ENCODE data around the gene HOOK2. TPM values are rescaled to one million over a fixed set of nuclear protein-coding genes. Genes with fewer than 3 reads are reported as not detected.

HOOK2 gene
- total and polyA plus RNA-seq, 2 of the 13 experiments (the other 11 are each of a cell fraction or from before 2014, with no cell fraction given): 9.2 to 12.9 TPM

- no peak for TF ChIP-seq ZNF362 (CRISPR knock-in tag; IDR thresholded peaks at IDR 0.05; ENCODE audit: borderline replicate concordance)
- TF ChIP-seq HCFC1 (IDR thresholded peaks at IDR 0.05; ENCODE audit: low read depth, low read length): no peak
- no peak for TF ChIP-seq REL (CRISPR knock-in tag; conservative IDR thresholded peaks at IDR 0.05)
- TF ChIP-seq ZNF772 (CRISPR knock-in tag; IDR thresholded peaks at IDR 0.05): 0 out of 2 replicates have a peak, but pooled peaks have one; percentile 48
- TF ChIP-seq HMG20B (CRISPR knock-in tag; conservative IDR thresholded peaks at IDR 0.05): no peak
- TF ChIP-seq SIN3B (IDR thresholded peaks at IDR 0.05; ENCODE audit: low read length): no peak
- TF ChIP-seq ZNF10 (CRISPR knock-in tag; IDR thresholded peaks at IDR 0.05; ENCODE audit: borderline replicate concordance, low read depth): no peak
- no peak for TF ChIP-seq NFKB2 (CRISPR knock-in tag; IDR thresholded peaks at IDR 0.05; ENCODE audit: borderline replicate concordance)
- no peak for TF ChIP-seq MYNN (CRISPR knock-in tag; IDR thresholded peaks at IDR 0.05; ENCODE audit: low read depth)
- TF ChIP-seq RERE (CRISPR knock-in tag; IDR thresholded peaks at IDR 0.05; ENCODE audit: low read depth): no peak
- no peak for TF ChIP-seq ZNF331 (CRISPR knock-in tag; IDR thresholded peaks at IDR 0.05)
- peak; percentile 40; the same call in 1 of the 2 replicates for TF ChIP-seq GABPB1 (CRISPR knock-in tag; IDR thresholded peaks at IDR 0.05)
- TF ChIP-seq ARID5B (CRISPR knock-in tag; IDR thresholded peaks at IDR 0.05): peak; percentile 22; the same call in 1 of the 2 replicates
- TF ChIP-seq TP53 (CRISPR knock-in tag; conservative IDR thresholded peaks at IDR 0.05): no peak
- TF ChIP-seq PLSCR1 (CRISPR knock-in tag; IDR thresholded peaks at IDR 0.05; ENCODE audit: borderline replicate concordance): no peak
- TF ChIP-seq ZNF430 (CRISPR knock-in tag; IDR thresholded peaks at IDR 0.05): no peak
- TF ChIP-seq PAWR (CRISPR knock-in tag; IDR thresholded peaks at IDR 0.05; ENCODE audit: borderline replicate concordance): no peak
Measured at GRCh38 chr19:12782424-12783290, 7.3 kb upstream of the HOOK2 start (continued).

Data from HepG2 (cell line).